DOHH2 (cell line): ENCODE results near the gene RXRA.

Experiments
- EZH2phosphoT487 ChIP-seq: fragments of 200-600 bp; sonication (generic); IDR thresholded peaks from 2 replicates; pipeline ENCODE4 v1.6.1; 2017; ENCODE audit warnings: borderline replicate concordance, mild to moderate bottlenecking, antibody characterized with exemption, low read length, moderate library complexity, mixed read lengths
- TF ChIP-seq, protein P1 (sequence below): fragments of 200-600 bp; sonication (generic); IDR thresholded peaks from one replicate; pipeline ENCODE4 v1.5.1; 2014; ENCODE audit warnings: antibody characterized with exemption, mild to moderate bottlenecking, low read depth, low read length; ENCODE audit not compliant: poor library complexity, severe bottlenecking

DNA sequence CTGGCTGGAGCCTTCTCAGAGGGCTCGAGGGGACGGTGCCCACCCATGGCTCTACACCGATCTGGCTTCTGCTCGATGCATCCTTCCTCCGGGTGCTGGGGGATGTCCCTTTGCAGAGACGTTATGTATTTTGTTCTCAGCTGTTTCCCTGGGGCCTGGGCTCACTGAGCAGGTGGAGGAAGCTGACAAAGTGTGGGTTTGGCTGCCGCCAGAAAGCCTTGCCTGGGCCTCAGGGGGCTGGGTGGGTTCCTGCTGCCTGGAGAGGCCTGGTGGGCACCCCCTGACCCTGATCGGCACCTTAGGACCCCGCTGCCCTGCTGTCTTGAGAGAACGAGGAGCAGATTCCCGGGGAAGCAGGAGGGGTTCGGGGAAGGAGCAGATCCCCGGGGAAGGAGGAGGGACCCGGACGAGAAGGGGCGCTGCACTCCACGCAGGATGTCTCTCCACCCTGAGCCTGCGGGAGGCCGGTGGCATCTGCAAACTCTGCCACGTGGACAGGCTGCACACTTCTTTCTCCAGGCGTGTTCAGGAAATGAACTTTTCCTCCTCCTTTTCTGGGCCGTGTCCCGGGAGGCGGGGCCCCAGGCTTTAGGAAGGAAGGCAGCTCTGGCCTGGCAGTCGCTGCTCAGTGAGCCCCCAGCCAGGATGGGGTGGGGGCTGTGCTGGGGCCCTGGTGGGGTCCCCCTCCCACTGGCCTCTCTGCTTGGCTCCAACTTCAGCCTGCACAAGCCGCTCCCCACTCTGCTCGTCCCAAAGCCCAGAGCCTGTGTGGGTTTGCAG lies 148.9 kb downstream of the RXRA start:
- TF ChIP-seq EZH2phosphoT487 = no peak
- TF ChIP-seq, protein P1, sequence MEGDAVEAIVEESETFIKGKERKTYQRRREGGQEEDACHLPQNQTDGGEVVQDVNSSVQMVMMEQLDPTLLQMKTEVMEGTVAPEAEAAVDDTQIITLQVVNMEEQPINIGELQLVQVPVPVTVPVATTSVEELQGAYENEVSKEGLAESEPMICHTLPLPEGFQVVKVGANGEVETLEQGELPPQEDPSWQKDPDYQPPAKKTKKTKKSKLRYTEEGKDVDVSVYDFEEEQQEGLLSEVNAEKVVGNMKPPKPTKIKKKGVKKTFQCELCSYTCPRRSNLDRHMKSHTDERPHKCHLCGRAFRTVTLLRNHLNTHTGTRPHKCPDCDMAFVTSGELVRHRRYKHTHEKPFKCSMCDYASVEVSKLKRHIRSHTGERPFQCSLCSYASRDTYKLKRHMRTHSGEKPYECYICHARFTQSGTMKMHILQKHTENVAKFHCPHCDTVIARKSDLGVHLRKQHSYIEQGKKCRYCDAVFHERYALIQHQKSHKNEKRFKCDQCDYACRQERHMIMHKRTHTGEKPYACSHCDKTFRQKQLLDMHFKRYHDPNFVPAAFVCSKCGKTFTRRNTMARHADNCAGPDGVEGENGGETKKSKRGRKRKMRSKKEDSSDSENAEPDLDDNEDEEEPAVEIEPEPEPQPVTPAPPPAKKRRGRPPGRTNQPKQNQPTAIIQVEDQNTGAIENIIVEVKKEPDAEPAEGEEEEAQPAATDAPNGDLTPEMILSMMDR = no peak
